Measurements from ENCODE around the gene ARPIN.

Gene ARPIN

DNA sequence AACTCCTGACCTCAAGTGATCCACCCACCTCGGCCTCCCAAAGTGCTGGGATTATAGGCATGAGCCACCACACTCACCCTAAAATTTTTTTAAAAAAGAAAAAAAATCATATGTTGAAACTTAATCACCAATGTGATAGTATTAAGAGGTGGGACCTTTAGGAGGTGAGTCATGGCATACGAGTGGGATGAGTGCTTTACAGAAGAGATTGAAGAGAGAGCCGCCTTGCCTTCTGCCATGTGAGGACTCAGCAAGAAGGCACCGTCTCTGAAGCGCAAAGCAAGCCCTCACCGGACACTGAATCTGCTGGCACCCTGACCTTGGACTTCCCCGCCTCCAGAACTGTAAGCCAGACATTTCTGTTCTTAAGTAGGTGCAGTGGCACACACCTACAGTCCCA is 5.5 kb downstream of the ARPIN start:
- peaks cover 11% of the 10 kb centered on the region for H3K27me3 ChIP-seq (ENCODE audit: control insufficient read depth, insufficient read depth, low read length)
- no peaks in the 10 kb centered on the region for H3K9me3 ChIP-seq (ENCODE audit: control insufficient read depth, insufficient read depth, low read length)
- H3K4me3 ChIP-seq (ENCODE audit: low read depth, low read length) = no peak overlapping the region
- H3K4me1 ChIP-seq (ENCODE audit: control insufficient read depth, insufficient read depth, low read length) = no peaks in the 10 kb centered on the region
- no peaks in the 10 kb centered on the region for H3K36me3 ChIP-seq (ENCODE audit: control insufficient read depth, insufficient read depth, low read length)
- H3K9ac ChIP-seq (ENCODE audit: low read depth, low read length) = no peak overlapping the region

DNA sequence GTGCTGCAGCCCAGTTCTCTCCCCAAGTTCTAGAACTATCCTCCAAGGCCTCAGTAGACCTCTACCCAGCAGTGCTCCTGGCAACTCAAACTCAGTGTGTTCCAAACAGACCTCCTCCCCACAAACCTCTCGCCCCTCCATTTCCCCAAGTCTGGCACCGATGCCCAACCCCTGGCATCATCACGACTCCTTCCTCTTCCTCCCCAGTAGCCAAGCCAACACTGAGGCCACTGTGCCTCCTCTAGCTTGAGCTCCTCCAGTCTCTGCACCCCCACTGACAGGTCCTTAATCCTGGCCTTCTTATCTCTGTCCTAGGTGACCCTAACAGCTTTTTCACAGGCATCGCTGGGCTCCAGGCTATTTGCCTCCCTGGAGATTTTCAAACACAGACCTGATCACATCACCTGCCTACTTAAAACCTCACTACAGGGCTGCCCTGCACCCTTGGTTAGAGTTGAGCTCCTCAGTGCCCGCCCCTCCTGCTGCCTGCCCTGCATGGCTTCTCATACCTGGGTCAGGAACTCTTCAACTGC is 6.8 kb downstream of the ARPIN start:
- Histone ChIP-seq H3K36me3 (ENCODE audit: control insufficient read depth, insufficient read depth, low read length) (no peaks in the 10 kb centered on the region), H3K9ac (ENCODE audit: low read depth, low read length) (no peak overlapping the region), H3K4me1 (ENCODE audit: control insufficient read depth, insufficient read depth, low read length) (no peaks in the 10 kb centered on the region), H3K4me3 (ENCODE audit: low read depth, low read length) (no peak overlapping the region), H3K9me3 (ENCODE audit: control insufficient read depth, insufficient read depth, low read length) (no peaks in the 10 kb centered on the region), H3K27me3 (ENCODE audit: control insufficient read depth, insufficient read depth, low read length) (peaks cover under 1% of the 10 kb centered on the region)

DNA sequence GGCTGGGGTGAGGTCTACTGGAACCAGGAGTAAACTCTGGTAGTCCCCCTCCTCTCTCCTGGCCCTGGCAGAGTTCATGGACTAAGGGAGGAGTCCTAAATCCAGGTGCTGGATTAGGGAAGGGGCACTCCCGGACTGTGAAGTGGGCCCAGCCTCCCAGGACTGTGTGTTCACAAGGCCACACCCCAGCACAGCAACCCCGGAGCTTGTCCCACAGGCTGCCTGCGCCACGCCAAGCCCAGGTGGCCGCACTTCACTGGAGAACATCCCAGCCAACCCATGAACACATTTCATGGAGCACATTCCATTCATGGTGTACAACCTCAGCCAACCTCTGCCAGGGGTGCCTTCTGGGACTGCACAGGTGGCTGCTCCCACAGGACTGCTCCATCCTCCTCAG is 8.2 kb downstream of the ARPIN start:
- H3K4me3 ChIP-seq (ENCODE audit: low read depth, low read length) = no peak overlapping the region
- no peaks in the 10 kb centered on the region for H3K4me1 ChIP-seq (ENCODE audit: control insufficient read depth, insufficient read depth, low read length)
- no peaks in the 10 kb centered on the region for H3K9me3 ChIP-seq (ENCODE audit: control insufficient read depth, insufficient read depth, low read length)
- H3K9ac ChIP-seq (ENCODE audit: low read depth, low read length) = no peak overlapping the region
- H3K36me3 ChIP-seq (ENCODE audit: control insufficient read depth, insufficient read depth, low read length) = no peaks in the 10 kb centered on the region
- no peaks in the 10 kb centered on the region for H3K27me3 ChIP-seq (ENCODE audit: control insufficient read depth, insufficient read depth, low read length)

DNA sequence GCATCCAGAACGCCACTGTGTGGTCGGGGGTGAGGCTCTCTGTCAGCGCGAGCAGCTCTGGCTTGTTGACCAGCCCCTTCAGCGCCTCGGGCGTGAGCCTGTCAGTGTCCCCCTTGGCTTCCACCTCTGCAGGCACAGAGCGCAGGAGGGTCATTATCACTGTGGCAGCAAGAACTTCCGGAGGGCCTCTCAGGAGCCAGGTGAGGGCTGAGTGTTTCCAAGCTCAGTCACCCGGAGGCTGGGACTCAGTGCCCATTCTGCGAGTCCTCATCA is 9.0 kb downstream of the ARPIN start:
- H3K4me3 ChIP-seq (ENCODE audit: low read depth, low read length) = no peak overlapping the region
- no peaks in the 10 kb centered on the region for H3K27me3 ChIP-seq (ENCODE audit: control insufficient read depth, insufficient read depth, low read length)
- no peaks in the 10 kb centered on the region for H3K4me1 ChIP-seq (ENCODE audit: control insufficient read depth, insufficient read depth, low read length)
- H3K36me3 ChIP-seq (ENCODE audit: control insufficient read depth, insufficient read depth, low read length) = no peaks in the 10 kb centered on the region
- no peak overlapping the region for H3K9ac ChIP-seq (ENCODE audit: low read depth, low read length)
- no peaks in the 10 kb centered on the region for H3K9me3 ChIP-seq (ENCODE audit: control insufficient read depth, insufficient read depth, low read length)

DNA sequence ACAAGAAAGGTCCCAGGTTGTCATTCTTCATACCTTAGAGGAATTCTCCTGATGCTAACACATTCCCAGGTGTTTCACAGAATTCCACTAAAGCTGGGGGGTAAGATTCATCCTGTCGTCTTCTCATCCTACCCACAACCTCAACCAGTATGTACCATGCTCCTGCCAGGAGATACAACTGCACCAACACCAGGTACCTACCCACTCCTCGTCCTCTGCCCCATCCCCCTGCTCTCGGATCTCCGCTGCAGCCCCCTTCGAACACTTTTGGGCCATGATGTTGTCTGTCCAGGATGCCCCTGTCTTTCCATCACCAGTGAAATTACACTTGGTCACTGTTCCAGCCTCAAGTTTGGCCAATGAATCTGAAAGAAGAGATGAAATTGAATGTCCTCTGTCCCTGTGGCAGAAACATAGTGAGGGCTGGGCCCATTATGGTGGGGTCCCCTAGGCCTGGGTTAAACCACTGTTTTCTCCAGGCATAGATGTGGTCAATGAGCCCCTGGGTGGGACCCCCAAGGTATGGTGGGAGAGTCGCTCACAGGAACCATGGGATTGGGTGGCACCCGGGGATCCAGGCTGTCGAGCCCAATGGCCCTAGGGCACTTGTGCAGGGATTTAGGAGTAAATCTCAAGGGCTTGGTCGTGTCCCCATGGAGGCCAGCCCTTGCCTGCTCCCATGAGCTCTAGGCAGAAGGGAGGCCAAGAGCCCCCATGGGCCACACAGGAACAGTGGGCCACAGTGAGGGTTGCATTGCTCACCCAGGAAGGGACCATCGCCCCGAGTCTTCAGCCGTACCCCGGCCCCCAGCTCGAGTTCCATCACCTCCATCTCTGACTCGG is 9.5 kb downstream of the ARPIN start:
- Histone ChIP-seq H3K4me3 (ENCODE audit: low read depth, low read length) (no peak overlapping the region), H3K9ac (ENCODE audit: low read depth, low read length) (no peak overlapping the region), H3K9me3 (ENCODE audit: control insufficient read depth, insufficient read depth, low read length) (no peaks in the 10 kb centered on the region), H3K4me1 (ENCODE audit: control insufficient read depth, insufficient read depth, low read length) (peaks cover 3% of the 10 kb centered on the region), H3K36me3 (ENCODE audit: control insufficient read depth, insufficient read depth, low read length) (no peaks in the 10 kb centered on the region), H3K27me3 (ENCODE audit: control insufficient read depth, insufficient read depth, low read length) (no peaks in the 10 kb centered on the region)

DNA sequence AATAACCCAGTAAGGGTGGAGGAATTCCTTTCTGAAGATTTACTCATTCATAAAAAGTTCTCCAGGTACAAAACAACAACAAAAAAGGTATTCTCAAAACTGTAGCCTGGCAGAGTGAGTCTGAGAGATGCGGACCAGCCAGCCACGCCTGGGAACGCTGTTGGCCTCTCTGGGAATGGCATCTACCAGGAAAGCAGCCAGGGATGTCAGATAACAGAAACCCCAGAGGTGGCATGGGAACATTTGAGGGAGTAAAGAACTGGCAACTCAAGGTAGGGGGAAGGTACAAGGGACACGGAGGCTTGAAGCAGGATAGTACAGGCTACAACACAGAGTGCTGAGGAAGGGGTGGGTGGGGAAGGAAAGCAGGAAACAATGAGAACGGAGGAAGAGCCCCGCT is 11.9 kb downstream of the ARPIN start:
- no peaks in the 10 kb centered on the region for H3K27me3 ChIP-seq (ENCODE audit: control insufficient read depth, insufficient read depth, low read length)
- no peak overlapping the region for H3K4me3 ChIP-seq (ENCODE audit: low read depth, low read length)
- no peak overlapping the region for H3K9ac ChIP-seq (ENCODE audit: low read depth, low read length)
- H3K36me3 ChIP-seq (ENCODE audit: control insufficient read depth, insufficient read depth, low read length) = no peaks in the 10 kb centered on the region
- H3K9me3 ChIP-seq (ENCODE audit: control insufficient read depth, insufficient read depth, low read length) = no peaks in the 10 kb centered on the region
- peaks cover 3% of the 10 kb centered on the region for H3K4me1 ChIP-seq (ENCODE audit: control insufficient read depth, insufficient read depth, low read length)

DNA sequence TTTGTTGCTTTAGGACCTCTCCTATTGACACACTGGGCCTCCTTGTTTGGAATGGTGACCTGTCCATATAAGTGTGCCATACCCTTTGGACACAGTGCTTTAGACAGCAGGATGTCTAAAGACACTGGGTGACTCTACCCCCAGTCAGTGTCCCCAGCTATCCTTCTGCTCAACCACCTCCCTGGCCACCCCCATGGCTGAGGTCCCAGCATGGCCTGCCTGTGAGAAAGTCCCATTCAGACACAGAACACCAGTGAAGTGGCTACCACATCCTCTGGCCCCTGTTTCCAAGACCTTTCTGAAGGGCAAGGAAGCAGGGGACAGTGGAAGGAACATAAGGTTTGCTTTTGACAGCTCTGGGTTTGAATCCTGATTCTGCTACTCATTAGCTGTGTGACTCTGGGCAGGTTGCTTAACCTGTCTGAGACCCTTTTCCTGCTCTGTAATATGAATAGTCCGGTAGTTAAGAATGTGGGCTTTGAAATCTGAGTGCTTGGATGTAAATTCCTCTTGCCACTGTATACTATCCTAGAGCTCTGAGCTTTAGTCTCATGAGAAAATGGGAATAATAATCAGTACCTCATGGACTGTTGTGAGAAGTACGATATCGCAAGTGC is 12.7 kb downstream of the ARPIN start:
- Histone ChIP-seq H3K9me3 (ENCODE audit: control insufficient read depth, insufficient read depth, low read length) (no peaks in the 10 kb centered on the region), H3K4me1 (ENCODE audit: control insufficient read depth, insufficient read depth, low read length) (peaks cover 3% of the 10 kb centered on the region), H3K36me3 (ENCODE audit: control insufficient read depth, insufficient read depth, low read length) (no peaks in the 10 kb centered on the region), H3K4me3 (ENCODE audit: low read depth, low read length) (no peak overlapping the region), H3K27me3 (ENCODE audit: control insufficient read depth, insufficient read depth, low read length) (no peaks in the 10 kb centered on the region), H3K9ac (ENCODE audit: low read depth, low read length) (no peak overlapping the region)

DNA sequence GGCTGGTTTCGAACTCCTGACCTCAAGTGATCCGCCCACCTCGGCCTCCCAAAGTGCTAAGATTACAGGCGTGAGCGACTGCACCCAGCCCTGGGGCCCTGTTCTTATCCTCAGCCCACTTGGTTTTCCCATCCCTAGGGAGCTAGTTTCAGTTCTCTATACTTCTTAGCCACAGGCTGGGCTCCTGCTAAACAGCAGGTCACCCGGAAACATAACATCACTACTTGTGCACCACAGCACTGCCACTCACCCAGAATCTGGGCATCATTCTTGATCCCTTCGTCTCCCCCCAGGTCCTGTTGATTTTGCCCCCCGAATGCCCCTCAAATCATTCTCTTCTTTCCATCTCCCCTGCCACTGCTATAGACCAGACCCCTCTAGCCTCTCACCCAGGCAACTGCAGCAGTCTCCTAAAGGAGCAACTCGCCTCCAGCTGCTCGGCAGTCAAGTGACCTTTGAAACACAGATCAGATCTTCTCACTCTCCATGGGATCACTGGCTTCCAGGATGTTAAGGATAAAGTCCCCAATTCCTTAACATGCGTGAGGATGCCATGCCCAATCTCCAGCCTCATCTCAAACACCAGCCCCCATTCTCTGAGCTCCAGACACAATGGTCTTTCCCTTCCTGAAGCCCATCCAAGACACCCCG is 13.3 kb downstream of the ARPIN start:
- H3K9ac ChIP-seq (ENCODE audit: low read depth, low read length) = no peak overlapping the region
- H3K9me3 ChIP-seq (ENCODE audit: control insufficient read depth, insufficient read depth, low read length) = no peaks in the 10 kb centered on the region

DNA sequence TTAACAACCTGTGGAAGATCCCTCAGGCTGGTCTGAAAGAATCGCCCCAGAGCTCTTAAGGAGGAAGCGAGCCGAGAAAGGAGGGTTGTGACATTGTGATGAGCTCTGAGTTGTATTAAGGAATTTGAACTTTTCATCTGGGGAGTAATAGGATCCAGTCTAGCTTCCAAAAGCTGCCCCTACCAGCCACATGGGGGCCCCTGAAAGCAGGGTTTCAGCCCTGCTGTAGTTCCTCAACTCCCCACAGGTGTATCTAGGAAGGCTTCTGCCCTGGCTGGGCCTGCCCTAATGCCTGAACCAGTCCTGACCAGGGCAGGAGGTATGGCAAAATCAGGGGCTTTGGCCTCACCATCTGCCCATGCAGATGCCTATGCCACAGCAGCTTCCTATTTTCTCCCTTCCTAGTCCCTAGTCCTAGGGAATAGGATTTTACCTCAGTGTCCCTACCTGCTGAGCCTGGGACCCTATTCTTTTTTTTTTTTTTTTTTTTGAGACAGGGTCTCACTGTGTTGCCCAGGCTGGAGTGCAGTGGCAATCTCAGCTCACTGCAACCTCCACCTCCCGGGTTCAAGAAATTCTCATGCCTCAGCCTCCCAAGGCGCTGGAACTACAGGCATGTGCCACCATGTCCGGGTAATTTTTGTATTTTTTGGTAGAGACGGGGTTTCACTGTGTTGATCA is 14.0 kb downstream of the ARPIN start:
- H3K36me3 ChIP-seq (ENCODE audit: control insufficient read depth, insufficient read depth, low read length) = no peaks in the 10 kb centered on the region
- H3K27me3 ChIP-seq (ENCODE audit: control insufficient read depth, insufficient read depth, low read length) = no peaks in the 10 kb centered on the region
- no peaks in the 10 kb centered on the region for H3K9me3 ChIP-seq (ENCODE audit: control insufficient read depth, insufficient read depth, low read length)
- no peak overlapping the region for H3K4me3 ChIP-seq (ENCODE audit: low read depth, low read length)
- peaks cover 3% of the 10 kb centered on the region for H3K4me1 ChIP-seq (ENCODE audit: control insufficient read depth, insufficient read depth, low read length)
- no peak overlapping the region for H3K9ac ChIP-seq (ENCODE audit: low read depth, low read length)

More for the DNA sequence above, 13.3 kb downstream of the ARPIN start:
- no peaks in the 10 kb centered on the region for H3K27me3 ChIP-seq (ENCODE audit: control insufficient read depth, insufficient read depth, low read length)
- H3K4me1 ChIP-seq (ENCODE audit: control insufficient read depth, insufficient read depth, low read length) = peaks cover 3% of the 10 kb centered on the region
- no peak overlapping the region for H3K4me3 ChIP-seq (ENCODE audit: low read depth, low read length)
- H3K36me3 ChIP-seq (ENCODE audit: control insufficient read depth, insufficient read depth, low read length) = no peaks in the 10 kb centered on the region

DNA sequence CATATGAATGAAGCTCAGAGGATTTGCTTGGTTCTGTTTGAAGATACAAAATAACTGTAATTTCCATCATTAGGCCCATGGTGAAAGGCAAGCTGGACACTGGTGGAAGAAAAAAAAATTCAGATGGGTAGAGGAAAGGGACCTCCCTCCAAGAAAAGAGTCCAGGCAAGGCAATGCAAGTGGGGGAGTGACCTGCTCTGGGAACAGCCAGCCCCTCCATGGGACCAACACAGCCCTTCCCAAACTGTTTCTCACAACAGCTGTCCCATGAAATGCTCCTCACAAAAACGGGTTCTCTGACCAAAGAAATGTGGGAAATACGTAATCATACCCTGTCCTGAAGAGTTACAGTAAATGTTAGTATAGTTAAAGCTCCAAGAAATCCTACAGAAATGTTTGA is 14.6 kb downstream of the ARPIN start:
- peaks cover 3% of the 10 kb centered on the region for H3K4me1 ChIP-seq (ENCODE audit: control insufficient read depth, insufficient read depth, low read length)
- no peaks in the 10 kb centered on the region for H3K27me3 ChIP-seq (ENCODE audit: control insufficient read depth, insufficient read depth, low read length)
- H3K4me3 ChIP-seq (ENCODE audit: low read depth, low read length) = no peak overlapping the region
- H3K9ac ChIP-seq (ENCODE audit: low read depth, low read length) = no peak overlapping the region
- no peaks in the 10 kb centered on the region for H3K9me3 ChIP-seq (ENCODE audit: control insufficient read depth, insufficient read depth, low read length)
- H3K36me3 ChIP-seq (ENCODE audit: control insufficient read depth, insufficient read depth, low read length) = no peaks in the 10 kb centered on the region

DNA sequence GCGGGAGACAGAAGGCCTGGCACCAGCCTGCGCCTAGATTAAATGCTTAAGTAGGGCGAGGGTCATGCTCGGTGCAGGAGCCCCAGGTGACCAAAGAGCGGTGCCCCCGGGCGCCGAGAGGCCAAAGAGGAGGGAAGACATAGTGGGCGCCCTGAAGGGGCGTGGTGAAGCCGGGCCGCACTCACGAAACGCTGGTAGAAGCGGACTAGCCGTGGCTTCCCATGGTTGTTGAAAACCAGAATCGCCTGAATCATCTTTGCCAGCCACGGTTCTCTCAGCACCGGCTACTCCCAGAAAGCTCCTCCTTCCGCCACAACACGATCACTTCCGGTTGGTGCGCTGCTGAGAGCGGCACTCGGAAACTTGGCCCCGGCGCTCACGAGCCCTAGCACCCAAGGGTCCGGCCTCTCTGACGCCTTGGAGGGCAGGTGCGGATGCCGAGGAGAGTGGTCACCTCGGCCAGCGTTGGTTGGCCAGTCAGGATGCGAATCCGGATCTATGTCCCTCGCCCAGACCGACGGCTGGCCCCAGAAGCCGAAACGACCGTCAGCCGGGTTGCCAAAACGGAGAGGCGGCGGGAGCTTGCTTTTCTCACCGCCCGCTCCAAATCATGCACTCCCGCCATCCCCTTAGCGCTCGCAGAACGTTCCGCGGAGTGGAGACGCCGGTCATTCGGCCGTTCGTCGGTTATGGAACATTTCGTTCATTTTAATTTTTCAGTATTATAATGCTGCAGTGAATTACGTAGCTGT is 18.9 kb downstream of the ARPIN start, which contains the start of gene AP3S2:
Gene AP3S2 (minus strand): TSS at position 299 of the 752 bp plus-strand sequence. CDS start 45 bp downstream, at position 254.
- H3K27me3 ChIP-seq (ENCODE audit: control insufficient read depth, insufficient read depth, low read length) = no peaks in the 10 kb centered on the region
- H3K36me3 ChIP-seq (ENCODE audit: control insufficient read depth, insufficient read depth, low read length) = peaks cover under 1% of the 10 kb centered on the region
- H3K9me3 ChIP-seq (ENCODE audit: control insufficient read depth, insufficient read depth, low read length) = no peaks in the 10 kb centered on the region
- peaks cover 3% of the 10 kb centered on the region for H3K4me1 ChIP-seq (ENCODE audit: control insufficient read depth, insufficient read depth, low read length)
- peak within 1 kb of the TSS; percentile 91 for H3K4me3 ChIP-seq (ENCODE audit: low read depth, low read length)
- H3K9ac ChIP-seq (ENCODE audit: low read depth, low read length) = peak within 1 kb of the TSS; percentile 94
